DOHH2 (cell line): ENCODE results near the gene FABP7.

Experiments
- EZH2phosphoT487 ChIP-seq: fragments of 200-600 bp; sonication (generic); IDR thresholded peaks from 2 replicates; pipeline ENCODE4 v1.6.1; 2017; ENCODE audit warnings: borderline replicate concordance, mild to moderate bottlenecking, antibody characterized with exemption, low read length, moderate library complexity, mixed read lengths
- TF ChIP-seq, protein P1 (sequence below): fragments of 200-600 bp; sonication (generic); IDR thresholded peaks from one replicate; pipeline ENCODE4 v1.5.1; 2014; ENCODE audit warnings: antibody characterized with exemption, mild to moderate bottlenecking, low read depth, low read length; ENCODE audit not compliant: poor library complexity, severe bottlenecking

DNA sequence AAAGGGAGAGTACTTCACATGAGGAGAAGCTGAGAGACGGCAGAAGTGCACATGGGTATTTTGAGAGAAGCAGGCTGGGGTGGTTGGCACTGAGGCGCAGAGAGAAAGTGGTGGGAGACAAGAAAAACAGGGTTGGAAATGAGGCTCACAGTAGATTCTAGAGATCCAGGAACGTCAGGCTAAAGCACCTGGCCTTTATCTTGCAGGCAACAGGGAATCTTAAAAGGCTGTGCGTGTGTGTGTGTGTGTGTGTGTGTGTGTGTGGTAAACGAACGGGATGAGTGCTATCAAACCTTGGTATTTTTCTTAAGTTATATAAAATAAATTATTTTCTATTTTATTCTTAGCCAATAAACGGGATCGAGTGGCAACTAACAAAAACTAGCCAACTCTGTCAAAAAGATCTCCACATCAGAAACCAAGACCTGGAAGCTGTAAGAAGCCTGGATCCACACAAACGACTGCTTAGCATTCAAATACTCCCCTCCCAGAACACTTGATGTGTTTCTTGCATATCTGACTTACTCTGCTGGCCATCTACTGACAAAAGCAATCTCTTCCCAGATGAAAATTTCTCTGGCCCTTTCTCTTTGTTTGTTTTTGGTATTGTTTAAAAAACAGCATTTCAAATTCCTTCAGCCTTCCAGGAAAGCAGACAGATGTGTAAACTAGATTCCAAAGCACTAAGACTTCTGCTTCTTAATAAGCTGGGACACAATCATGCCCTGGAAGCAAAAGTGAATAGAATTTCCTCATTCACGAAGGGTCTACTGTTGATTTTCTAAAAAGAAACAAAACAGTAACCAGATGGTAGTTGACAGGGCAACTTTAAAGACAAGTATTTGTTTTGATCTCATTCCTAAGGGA lies 44.8 kb upstream of the FABP7 start:
- TF ChIP-seq, protein P1, sequence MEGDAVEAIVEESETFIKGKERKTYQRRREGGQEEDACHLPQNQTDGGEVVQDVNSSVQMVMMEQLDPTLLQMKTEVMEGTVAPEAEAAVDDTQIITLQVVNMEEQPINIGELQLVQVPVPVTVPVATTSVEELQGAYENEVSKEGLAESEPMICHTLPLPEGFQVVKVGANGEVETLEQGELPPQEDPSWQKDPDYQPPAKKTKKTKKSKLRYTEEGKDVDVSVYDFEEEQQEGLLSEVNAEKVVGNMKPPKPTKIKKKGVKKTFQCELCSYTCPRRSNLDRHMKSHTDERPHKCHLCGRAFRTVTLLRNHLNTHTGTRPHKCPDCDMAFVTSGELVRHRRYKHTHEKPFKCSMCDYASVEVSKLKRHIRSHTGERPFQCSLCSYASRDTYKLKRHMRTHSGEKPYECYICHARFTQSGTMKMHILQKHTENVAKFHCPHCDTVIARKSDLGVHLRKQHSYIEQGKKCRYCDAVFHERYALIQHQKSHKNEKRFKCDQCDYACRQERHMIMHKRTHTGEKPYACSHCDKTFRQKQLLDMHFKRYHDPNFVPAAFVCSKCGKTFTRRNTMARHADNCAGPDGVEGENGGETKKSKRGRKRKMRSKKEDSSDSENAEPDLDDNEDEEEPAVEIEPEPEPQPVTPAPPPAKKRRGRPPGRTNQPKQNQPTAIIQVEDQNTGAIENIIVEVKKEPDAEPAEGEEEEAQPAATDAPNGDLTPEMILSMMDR: no peak
- no peak for TF ChIP-seq EZH2phosphoT487
